Activated T-cell treated with anti-CD3 and anti-CD28 coated beads, Interleukin-2, amount 50 U/mL, for 1 hour (primary cell): ENCODE data around the gene SLC16A12.
"Not testable (repeated sequence)": the region's sequence is repeated elsewhere in the genome, so short reads cannot be mapped to it uniquely, and the experiment has no call there.

Experiments
- DNase-seq: peaks from one replicate; pipeline ENCODE4 v3.0.0-alpha.2; 2020

The SLC16A12 gene

GRCh38 chr10:89468191-89468965 lies 67.0 kb downstream of the SLC16A12 start:
- DNase-seq: no peak

- DNase-seq: no peak
These were observed 68.8 kb downstream of the SLC16A12 start for GRCh38 chr10:89466599-89467035.

GRCh38 chr10:89465196-89465595 lies 70.2 kb downstream of the SLC16A12 start:
- DNase-seq: no peak

- DNase-seq: no peak
These were observed 71.4 kb downstream of the SLC16A12 start for GRCh38 chr10:89463846-89464537.

- DNase-seq: no peak
These were observed 76.6 kb downstream of the SLC16A12 start for GRCh38 chr10:89458784-89459183.

- no peak for DNase-seq
These were observed 77.1 kb downstream of the SLC16A12 start for GRCh38 chr10:89458291-89458690.

- DNase-seq: no peak
These were observed 80.6 kb downstream of the SLC16A12 start for GRCh38 chr10:89454561-89455347.

- no peak for DNase-seq
These were observed 83.2 kb downstream of the SLC16A12 start for GRCh38 chr10:89452193-89452592.

GRCh38 chr10:89450901-89451300 lies 84.5 kb downstream of the SLC16A12 start:
- DNase-seq: no peak

GRCh38 chr10:89444819-89445218 lies 90.6 kb downstream of the SLC16A12 start:
- DNase-seq: not testable (repeated sequence)

GRCh38 chr10:89442289-89442688 lies 93.1 kb downstream of the SLC16A12 start:
- no peak for DNase-seq

GRCh38 chr10:89440226-89441009 lies 95.0 kb downstream of the SLC16A12 start:
- DNase-seq: no peak

GRCh38 chr10:89438525-89438924 lies 96.9 kb downstream of the SLC16A12 start:
- DNase-seq: no peak

GRCh38 chr10:89431977-89432376 lies 103.4 kb downstream of the SLC16A12 start:
- DNase-seq: no peak

GRCh38 chr10:89428877-89429276 lies 106.5 kb downstream of the SLC16A12 start:
- no peak for DNase-seq

- DNase-seq: no peak
These were observed 107.8 kb downstream of the SLC16A12 start for GRCh38 chr10:89427629-89428028.

- no peak for DNase-seq
These were observed 109.0 kb downstream of the SLC16A12 start for GRCh38 chr10:89426230-89426868.

- no peak for DNase-seq
These were observed 110.4 kb downstream of the SLC16A12 start for GRCh38 chr10:89425000-89425399.

GRCh38 chr10:89421018-89421476 lies 114.3 kb downstream of the SLC16A12 start:
- no peak for DNase-seq

- no peak for DNase-seq
These were observed 115.8 kb downstream of the SLC16A12 start for GRCh38 chr10:89419548-89419947.

- DNase-seq: no peak
These were observed 118.9 kb downstream of the SLC16A12 start for GRCh38 chr10:89416465-89416864.
